ENCODE data around the gene ADGRF4.

ADGRF4 gene

DNA sequence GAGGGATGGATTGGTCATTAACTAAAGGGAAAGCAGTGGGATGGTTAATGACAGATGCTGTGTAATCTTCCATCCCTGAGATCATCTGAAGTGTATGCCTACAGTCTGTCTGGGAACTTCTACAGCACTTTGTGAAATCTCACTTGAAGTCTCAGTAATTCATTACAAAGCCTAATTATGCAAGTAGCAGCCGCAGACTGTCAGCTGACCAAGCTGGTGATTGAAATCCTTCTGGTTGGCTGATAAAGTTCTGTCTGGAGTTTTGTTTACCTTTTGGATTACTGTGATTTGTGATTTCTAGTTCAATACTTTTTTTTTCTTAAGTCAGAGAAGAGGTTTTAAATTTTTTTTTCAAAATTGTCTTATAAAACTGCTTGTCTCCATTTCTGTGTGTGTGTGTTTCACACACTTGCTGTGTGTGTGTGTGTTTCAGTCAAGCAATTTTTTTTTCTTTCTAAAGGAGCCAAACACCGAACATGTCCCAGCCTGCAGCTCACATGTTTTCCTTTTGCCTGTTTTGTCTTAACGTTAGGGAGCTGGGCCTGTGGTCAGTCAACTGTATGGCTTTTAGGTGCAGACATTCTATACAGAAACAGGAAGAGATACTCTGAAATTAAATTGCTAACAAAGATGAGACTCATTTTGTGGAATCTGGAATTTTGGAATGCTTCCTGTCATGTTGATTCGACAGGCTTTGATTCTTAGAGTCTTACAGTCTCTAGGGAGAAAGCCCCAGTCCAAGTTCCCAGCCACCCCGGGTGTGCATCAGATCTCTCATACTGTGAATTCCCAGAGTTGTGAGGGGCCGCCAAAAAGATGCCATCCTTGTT is 28.5 kb upstream of the ADGRF4 start:
- Histone ChIP-seq H3K27ac (ENCODE audit: low read depth, low read length) (no peak overlapping the region), H3K4me3 (ENCODE audit: low read depth in 1 of 2, low read length in 2 of 2) (no peak overlapping the region), H3K9me3 (ENCODE audit: control insufficient read depth in 1 of 2, low read length in 2 of 2) (no peaks in the 10 kb centered on the region), H3K27me3 (ENCODE audit: control insufficient read depth in 1 of 2, insufficient read depth in 2 of 2, low read length in 2 of 2) (no peaks in the 10 kb centered on the region), H3K36me3 (ENCODE audit: control insufficient read depth in 1 of 2, insufficient read depth in 2 of 2, low read length in 2 of 2) (no peaks in the 10 kb centered on the region), H3K9ac (ENCODE audit: low read depth in 1 of 2, low read length in 2 of 2) (no peak overlapping the region), H3K4me1 (ENCODE audit: control insufficient read depth in 1 of 2, insufficient read depth in 2 of 2, low read length in 2 of 2) (no peaks in the 10 kb centered on the region)

DNA sequence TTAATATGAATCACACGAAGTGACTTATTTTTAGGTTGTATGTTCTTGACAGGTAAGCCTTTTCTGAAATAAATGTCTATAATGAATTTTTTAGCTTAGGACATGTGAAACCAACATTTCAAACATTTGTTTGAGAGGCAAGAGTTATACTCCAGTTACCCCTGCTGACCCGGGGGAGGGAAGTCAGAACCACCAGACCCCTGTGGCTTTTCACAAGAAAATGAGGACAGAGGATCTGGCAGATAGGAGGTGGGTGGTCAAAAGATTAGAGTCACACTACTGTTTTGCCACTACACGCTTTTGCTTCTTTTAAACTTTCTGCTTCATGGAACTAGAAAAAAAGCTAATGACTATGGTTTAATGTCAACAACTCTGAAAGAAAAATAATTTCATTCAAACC is 27.5 kb upstream of the ADGRF4 start:
- H3K27ac ChIP-seq (ENCODE audit: low read depth, low read length): no peak overlapping the region
- no peaks in the 10 kb centered on the region for H3K27me3 ChIP-seq (ENCODE audit: control insufficient read depth in 1 of 2, insufficient read depth in 2 of 2, low read length in 2 of 2)
- H3K9me3 ChIP-seq (ENCODE audit: control insufficient read depth in 1 of 2, low read length in 2 of 2): no peaks in the 10 kb centered on the region
- H3K4me1 ChIP-seq (ENCODE audit: control insufficient read depth in 1 of 2, insufficient read depth in 2 of 2, low read length in 2 of 2): no peaks in the 10 kb centered on the region
- H3K9ac ChIP-seq (ENCODE audit: low read depth in 1 of 2, low read length in 2 of 2): no peak overlapping the region
- no peak overlapping the region for H3K4me3 ChIP-seq (ENCODE audit: low read depth in 1 of 2, low read length in 2 of 2)
- H3K36me3 ChIP-seq (ENCODE audit: control insufficient read depth in 1 of 2, insufficient read depth in 2 of 2, low read length in 2 of 2): no peaks in the 10 kb centered on the region

GRCh38 chr6:47671777-47672176 is 26.6 kb upstream of the ADGRF4 start:
- H3K36me3 ChIP-seq (ENCODE audit: control insufficient read depth in 1 of 2, insufficient read depth in 2 of 2, low read length in 2 of 2): no peaks in the 10 kb centered on the region
- H3K27ac ChIP-seq (ENCODE audit: low read depth, low read length): no peak overlapping the region
- no peak overlapping the region for H3K4me3 ChIP-seq (ENCODE audit: low read depth in 1 of 2, low read length in 2 of 2)
- no peak overlapping the region for H3K9ac ChIP-seq (ENCODE audit: low read depth in 1 of 2, low read length in 2 of 2)
- H3K27me3 ChIP-seq (ENCODE audit: control insufficient read depth in 1 of 2, insufficient read depth in 2 of 2, low read length in 2 of 2): no peaks in the 10 kb centered on the region
- H3K4me1 ChIP-seq (ENCODE audit: control insufficient read depth in 1 of 2, insufficient read depth in 2 of 2, low read length in 2 of 2): no peaks in the 10 kb centered on the region
- no peaks in the 10 kb centered on the region for H3K9me3 ChIP-seq (ENCODE audit: control insufficient read depth in 1 of 2, low read length in 2 of 2)

DNA sequence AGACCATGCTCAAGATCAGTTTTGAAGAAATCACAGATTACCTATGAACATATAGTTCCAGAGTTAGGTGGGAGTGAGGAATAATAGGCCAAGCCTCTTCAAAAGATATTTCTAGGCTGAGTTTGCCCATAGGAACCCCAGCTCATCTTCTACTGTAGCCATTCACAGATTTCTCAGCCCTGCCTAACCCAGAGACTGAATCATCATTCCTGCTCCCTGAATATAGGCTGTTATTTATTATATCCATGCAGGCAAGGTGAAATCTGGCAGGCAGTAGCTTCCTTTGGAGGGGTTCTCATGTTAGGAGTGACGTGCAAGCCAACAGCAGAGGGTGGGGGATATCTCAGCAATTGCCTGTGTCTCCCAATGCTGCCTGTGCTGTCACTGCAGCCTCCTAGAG is 25.6 kb upstream of the ADGRF4 start:
- no peak overlapping the region for H3K4me3 ChIP-seq (ENCODE audit: low read depth in 1 of 2, low read length in 2 of 2)
- H3K27ac ChIP-seq (ENCODE audit: low read depth, low read length): no peak overlapping the region
- H3K9ac ChIP-seq (ENCODE audit: low read depth in 1 of 2, low read length in 2 of 2): no peak overlapping the region
- no peaks in the 10 kb centered on the region for H3K36me3 ChIP-seq (ENCODE audit: control insufficient read depth in 1 of 2, insufficient read depth in 2 of 2, low read length in 2 of 2)
- no peaks in the 10 kb centered on the region for H3K4me1 ChIP-seq (ENCODE audit: control insufficient read depth in 1 of 2, insufficient read depth in 2 of 2, low read length in 2 of 2)
- H3K27me3 ChIP-seq (ENCODE audit: control insufficient read depth in 1 of 2, insufficient read depth in 2 of 2, low read length in 2 of 2): no peaks in the 10 kb centered on the region
- H3K9me3 ChIP-seq (ENCODE audit: control insufficient read depth in 1 of 2, low read length in 2 of 2): no peaks in the 10 kb centered on the region

DNA sequence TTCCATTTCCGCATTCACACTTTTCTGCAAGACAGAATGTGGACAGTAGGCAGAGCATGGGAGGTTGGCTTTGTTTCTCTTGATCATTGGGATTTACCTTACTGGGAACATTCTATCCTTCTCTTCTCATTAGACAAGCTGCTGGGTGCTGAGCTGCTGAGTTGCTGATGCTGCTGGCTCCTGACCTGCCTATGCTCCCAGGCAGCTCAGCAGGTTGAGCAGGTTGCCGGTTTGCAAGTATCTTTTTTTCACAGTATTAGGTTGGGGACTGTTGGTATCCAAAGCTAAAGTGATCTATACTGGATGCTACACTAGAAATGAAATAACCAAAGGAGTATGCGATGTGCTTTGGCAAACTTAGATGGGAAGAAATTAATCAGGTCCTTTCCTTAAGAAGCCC is 23.7 kb upstream of the ADGRF4 start:
- Histone ChIP-seq H3K9ac (ENCODE audit: low read depth in 1 of 2, low read length in 2 of 2) (no peak overlapping the region), H3K4me1 (ENCODE audit: control insufficient read depth in 1 of 2, insufficient read depth in 2 of 2, low read length in 2 of 2) (no peaks in the 10 kb centered on the region), H3K36me3 (ENCODE audit: control insufficient read depth in 1 of 2, insufficient read depth in 2 of 2, low read length in 2 of 2) (no peaks in the 10 kb centered on the region), H3K27ac (ENCODE audit: low read depth, low read length) (no peak overlapping the region), H3K9me3 (ENCODE audit: control insufficient read depth in 1 of 2, low read length in 2 of 2) (no peaks in the 10 kb centered on the region), H3K4me3 (ENCODE audit: low read depth in 1 of 2, low read length in 2 of 2) (no peak overlapping the region), H3K27me3 (ENCODE audit: control insufficient read depth in 1 of 2, insufficient read depth in 2 of 2, low read length in 2 of 2) (no peaks in the 10 kb centered on the region)

DNA sequence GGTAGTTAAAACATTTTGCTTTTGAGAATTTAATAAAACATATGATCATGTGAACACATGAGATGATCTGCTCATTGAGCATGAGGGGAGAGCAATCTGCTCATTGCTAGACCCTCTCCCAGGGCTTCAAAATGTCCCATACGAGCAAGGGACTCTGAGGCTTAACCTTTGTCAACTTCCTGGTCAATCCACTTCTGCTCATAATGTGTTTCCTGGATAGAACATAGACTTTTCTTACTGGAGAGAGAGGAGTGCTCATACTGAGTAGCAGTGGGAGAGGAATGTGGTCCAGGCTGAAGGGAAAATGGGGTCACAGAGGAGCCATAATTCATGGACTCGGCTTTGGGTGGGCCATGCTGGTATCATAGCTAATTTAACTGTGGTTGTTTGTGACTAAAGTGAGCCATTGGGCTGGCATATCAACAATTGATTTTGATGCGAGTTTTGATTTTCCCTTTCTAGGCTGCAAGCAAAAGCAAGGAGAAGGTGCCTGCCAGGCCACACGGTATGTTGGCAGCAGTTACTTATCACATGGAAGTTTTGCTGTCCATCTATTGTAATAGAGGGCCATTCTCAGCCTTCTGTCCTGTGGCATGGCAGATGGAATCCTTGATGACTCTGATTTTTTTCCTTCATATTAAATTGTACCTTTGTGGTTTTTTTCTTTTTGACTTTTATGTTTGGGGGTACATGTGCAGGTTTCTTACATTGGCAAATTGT is 20.8 kb upstream of the ADGRF4 start:
- H3K27me3 ChIP-seq (ENCODE audit: control insufficient read depth in 1 of 2, insufficient read depth in 2 of 2, low read length in 2 of 2): no peaks in the 10 kb centered on the region
- no peaks in the 10 kb centered on the region for H3K4me1 ChIP-seq (ENCODE audit: control insufficient read depth in 1 of 2, insufficient read depth in 2 of 2, low read length in 2 of 2)
- H3K9me3 ChIP-seq (ENCODE audit: control insufficient read depth in 1 of 2, low read length in 2 of 2): no peaks in the 10 kb centered on the region
- H3K9ac ChIP-seq (ENCODE audit: low read depth in 1 of 2, low read length in 2 of 2): no peak overlapping the region
- H3K27ac ChIP-seq (ENCODE audit: low read depth, low read length): no peak overlapping the region
- H3K36me3 ChIP-seq (ENCODE audit: control insufficient read depth in 1 of 2, insufficient read depth in 2 of 2, low read length in 2 of 2): no peaks in the 10 kb centered on the region
- no peak overlapping the region for H3K4me3 ChIP-seq (ENCODE audit: low read depth in 1 of 2, low read length in 2 of 2)

- Histone ChIP-seq H3K9me3 (ENCODE audit: control insufficient read depth in 1 of 2, low read length in 2 of 2) (no peaks in the 10 kb centered on the region), H3K9ac (ENCODE audit: low read depth in 1 of 2, low read length in 2 of 2) (no peak overlapping the region), H3K4me3 (ENCODE audit: low read depth in 1 of 2, low read length in 2 of 2) (no peak overlapping the region), H3K36me3 (ENCODE audit: control insufficient read depth in 1 of 2, insufficient read depth in 2 of 2, low read length in 2 of 2) (no peaks in the 10 kb centered on the region), H3K27me3 (ENCODE audit: control insufficient read depth in 1 of 2, insufficient read depth in 2 of 2, low read length in 2 of 2) (no peaks in the 10 kb centered on the region), H3K27ac (ENCODE audit: low read depth, low read length) (no peak overlapping the region), H3K4me1 (ENCODE audit: control insufficient read depth in 1 of 2, insufficient read depth in 2 of 2, low read length in 2 of 2) (no peaks in the 10 kb centered on the region)
These were observed 19.6 kb upstream of the ADGRF4 start for GRCh38 chr6:47678739-47679138.

DNA sequence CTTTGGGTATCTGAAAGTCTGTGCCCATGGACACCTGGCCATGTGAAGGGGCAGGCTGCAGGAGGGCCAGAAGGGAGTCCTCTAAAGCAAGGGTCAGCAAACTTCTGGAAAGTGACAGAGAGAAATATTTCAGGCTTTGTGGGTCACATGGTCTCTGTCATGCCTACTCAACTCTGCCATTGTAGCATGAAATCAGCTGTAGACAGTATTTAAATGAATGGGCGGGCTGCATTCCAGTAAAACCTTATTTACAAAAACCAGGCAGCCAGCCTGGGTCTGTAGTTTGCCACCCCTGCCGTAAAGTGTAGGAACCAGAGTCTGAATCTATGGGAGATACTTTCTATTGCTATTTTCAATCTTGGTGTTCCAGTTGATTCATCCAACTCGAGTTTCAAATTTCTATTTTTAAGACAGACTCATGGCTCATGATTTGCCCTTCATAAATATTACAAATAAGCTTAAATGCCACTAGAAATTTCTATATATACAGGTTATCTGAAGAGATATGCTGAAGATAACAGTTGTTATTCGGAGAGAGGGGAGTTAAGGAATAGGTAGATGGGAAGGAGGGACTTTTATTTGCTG is 19.0 kb upstream of the ADGRF4 start:
- Histone ChIP-seq H3K27ac (ENCODE audit: low read depth, low read length) (no peak overlapping the region), H3K9ac (ENCODE audit: low read depth in 1 of 2, low read length in 2 of 2) (no peak overlapping the region), H3K4me3 (ENCODE audit: low read depth in 1 of 2, low read length in 2 of 2) (no peak overlapping the region), H3K27me3 (ENCODE audit: control insufficient read depth in 1 of 2, insufficient read depth in 2 of 2, low read length in 2 of 2) (no peaks in the 10 kb centered on the region), H3K36me3 (ENCODE audit: control insufficient read depth in 1 of 2, insufficient read depth in 2 of 2, low read length in 2 of 2) (no peaks in the 10 kb centered on the region), H3K4me1 (ENCODE audit: control insufficient read depth in 1 of 2, insufficient read depth in 2 of 2, low read length in 2 of 2) (no peaks in the 10 kb centered on the region), H3K9me3 (ENCODE audit: control insufficient read depth in 1 of 2, low read length in 2 of 2) (no peaks in the 10 kb centered on the region)

DNA sequence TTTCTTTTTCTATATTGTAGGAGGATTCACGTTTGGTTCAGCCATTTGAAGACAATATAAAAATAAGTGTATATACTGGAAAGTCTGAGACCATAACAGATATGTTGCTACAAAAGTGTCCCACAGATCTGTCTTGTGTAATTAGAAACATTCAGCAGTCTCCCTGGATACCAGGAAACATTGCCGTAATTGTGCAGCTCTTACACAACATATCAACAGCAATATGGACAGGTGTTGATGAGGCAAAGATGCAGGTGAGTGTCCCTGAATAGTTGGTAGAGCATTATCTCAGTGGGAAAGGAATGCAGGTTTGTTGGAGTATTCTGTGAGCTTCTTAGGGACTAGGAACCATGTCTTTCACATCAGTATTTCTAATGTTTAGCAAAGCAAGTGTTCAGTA is 18.3 kb upstream of the ADGRF4 start:
- H3K9ac ChIP-seq (ENCODE audit: low read depth in 1 of 2, low read length in 2 of 2): no peak overlapping the region
- H3K4me3 ChIP-seq (ENCODE audit: low read depth in 1 of 2, low read length in 2 of 2): no peak overlapping the region
- no peaks in the 10 kb centered on the region for H3K36me3 ChIP-seq (ENCODE audit: control insufficient read depth in 1 of 2, insufficient read depth in 2 of 2, low read length in 2 of 2)
- H3K27ac ChIP-seq (ENCODE audit: low read depth, low read length): no peak overlapping the region
- H3K9me3 ChIP-seq (ENCODE audit: control insufficient read depth in 1 of 2, low read length in 2 of 2): no peaks in the 10 kb centered on the region
- no peaks in the 10 kb centered on the region for H3K4me1 ChIP-seq (ENCODE audit: control insufficient read depth in 1 of 2, insufficient read depth in 2 of 2, low read length in 2 of 2)
- no peaks in the 10 kb centered on the region for H3K27me3 ChIP-seq (ENCODE audit: control insufficient read depth in 1 of 2, insufficient read depth in 2 of 2, low read length in 2 of 2)

DNA sequence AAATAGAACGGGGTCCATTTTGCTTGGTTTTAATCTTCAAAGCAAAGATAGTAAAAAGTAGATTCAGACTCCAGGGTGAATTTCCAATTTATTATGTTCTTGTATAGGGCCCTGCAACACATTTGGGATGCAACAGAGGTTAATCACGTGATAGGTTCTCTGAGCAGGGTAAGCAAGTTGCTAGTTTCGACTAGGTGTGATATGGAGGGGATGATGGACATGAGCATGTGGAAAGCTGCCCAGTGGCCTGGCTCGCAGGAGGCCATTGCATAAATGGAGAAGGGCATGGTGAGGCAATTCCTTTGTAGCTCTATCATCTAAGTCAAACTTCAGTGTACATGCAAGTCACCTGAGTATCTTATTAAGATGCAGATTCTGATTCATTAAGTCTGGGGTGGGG is 17.7 kb upstream of the ADGRF4 start:
- H3K9ac ChIP-seq (ENCODE audit: low read depth in 1 of 2, low read length in 2 of 2): no peak overlapping the region
- H3K27me3 ChIP-seq (ENCODE audit: control insufficient read depth in 1 of 2, insufficient read depth in 2 of 2, low read length in 2 of 2): no peaks in the 10 kb centered on the region
- H3K36me3 ChIP-seq (ENCODE audit: control insufficient read depth in 1 of 2, insufficient read depth in 2 of 2, low read length in 2 of 2): no peaks in the 10 kb centered on the region
- no peak overlapping the region for H3K27ac ChIP-seq (ENCODE audit: low read depth, low read length)
- H3K9me3 ChIP-seq (ENCODE audit: control insufficient read depth in 1 of 2, low read length in 2 of 2): no peaks in the 10 kb centered on the region
- no peak overlapping the region for H3K4me3 ChIP-seq (ENCODE audit: low read depth in 1 of 2, low read length in 2 of 2)
- no peaks in the 10 kb centered on the region for H3K4me1 ChIP-seq (ENCODE audit: control insufficient read depth in 1 of 2, insufficient read depth in 2 of 2, low read length in 2 of 2)

All from duodenal mucosa (tissue), 2 donors.